HEK293 (cell line): ENCODE measurements around the gene TSPO2.
"Not testable (repeated sequence)": the region's sequence is repeated elsewhere in the genome, so short reads cannot be mapped to it uniquely, and the experiment has no call there.

Experiments used
- CTCF ChIA-PET: fragments of 350-600 bp; formaldehyde crosslinking; extraction: SDS; loops from one replicate; lab custom pipeline; 2021; ENCODE audit warnings: antibody characterized with exemption; lab: Yijun Ruan, JAX
- POLR2A ChIA-PET: fragments of 300-600 bp; formaldehyde crosslinking; extraction: SDS; loops from one replicate; lab custom pipeline; 2020; ENCODE audit warnings: antibody characterized with exemption, inconsistent platforms; lab: Yijun Ruan, JAX
- H3K27ac ChIP-seq: fragments of 200-500 bp; sonication (Bioruptor generic); 2 replicates; pipeline ENCODE4 v1.5.1; 2014; ENCODE audit warnings: low read depth, low read length, control low read depth, inconsistent platforms; ENCODE audit errors: extremely low read depth
- H3K36me3 ChIP-seq, 2 experiments: fragments of 200-500 bp in 1 of 2; sonication (Bioruptor generic) in 1 of 2; 1 replicate in 1 of 2; 2 replicates in 1 of 2; pipeline ENCODE4 v1.5.1; 2014 to 2017; ENCODE audit warnings: inconsistent platforms in 2 of 2, low read length in 2 of 2; ENCODE audit not compliant: control insufficient read depth in 2 of 2, insufficient read depth in 1 of 2
- H3K4me1 ChIP-seq: fragments of 200-500 bp; sonication (Bioruptor generic); 2 replicates; pipeline ENCODE4 v1.5.1; 2014; ENCODE audit warnings: mild to moderate bottlenecking, low read length, inconsistent platforms; ENCODE audit not compliant: control insufficient read depth, insufficient read depth
- H3K4me3 ChIP-seq: 2 replicates; pipeline ENCODE4 v1.5.1; 2011; ENCODE audit warnings: low read depth, mild to moderate bottlenecking, control low read depth, low read length, moderate library complexity
- H3K9me3 ChIP-seq: fragments of 200-500 bp; sonication (Bioruptor generic); 2 replicates; pipeline ENCODE4 v1.5.1; 2014; ENCODE audit warnings: low read depth, low read length, inconsistent platforms; ENCODE audit not compliant: control insufficient read depth, insufficient read depth
- CTCF ChIP-seq: fragments of 450-650 bp; formaldehyde crosslinking; IDR thresholded peaks from 2 replicates; pipeline ENCODE4 v1.5.1; 2016; ENCODE audit warnings: missing biosample characterization, missing genetic modification characterization
- GFI1B ChIP-seq: fragments of 450-650 bp; formaldehyde crosslinking; IDR thresholded peaks from 2 replicates; pipeline ENCODE4 v1.5.1; 2016; ENCODE audit warnings: missing biosample characterization, missing genetic modification characterization
- ZBTB17 ChIP-seq: fragments of 450-650 bp; formaldehyde crosslinking; IDR thresholded peaks from 2 replicates; pipeline ENCODE4 v1.5.1; 2016; ENCODE audit warnings: missing biosample characterization, missing genetic modification characterization
- ZEB2 ChIP-seq: fragments of 450-650 bp; formaldehyde crosslinking; IDR thresholded peaks from 2 replicates; pipeline ENCODE4 v1.5.1; 2016; ENCODE audit warnings: missing biosample characterization, missing genetic modification characterization
- ZNF121 ChIP-seq: fragments of 450-650 bp; formaldehyde crosslinking; IDR thresholded peaks from 2 replicates; pipeline ENCODE4 v1.5.1; 2016; ENCODE audit warnings: missing biosample characterization, missing genetic modification characterization
- ZNF202 ChIP-seq: fragments of 450-650 bp; formaldehyde crosslinking; IDR thresholded peaks from 2 replicates; pipeline ENCODE4 v1.5.1; 2016; ENCODE audit warnings: missing biosample characterization, missing genetic modification characterization, borderline replicate concordance
- ZNF26 ChIP-seq: fragments of 450-650 bp; formaldehyde crosslinking; IDR thresholded peaks from 2 replicates; pipeline ENCODE4 v1.5.1; 2016; ENCODE audit warnings: missing biosample characterization, missing genetic modification characterization
- ZNF449 ChIP-seq: fragments of 450-650 bp; formaldehyde crosslinking; IDR thresholded peaks from 2 replicates; pipeline ENCODE4 v1.5.1; 2017; ENCODE audit warnings: missing biosample characterization, mild to moderate bottlenecking, missing genetic modification characterization, moderate library complexity
- ZNF518A ChIP-seq: fragments of 450-650 bp; formaldehyde crosslinking; conservative IDR thresholded peaks from 2 replicates; pipeline ENCODE4 v1.5.1; 2016; ENCODE audit warnings: low read depth, missing biosample characterization, missing genetic modification characterization
- ZNF530 ChIP-seq: fragments of 450-650 bp; formaldehyde crosslinking; IDR thresholded peaks from 2 replicates; pipeline ENCODE4 v1.5.1; 2016; ENCODE audit warnings: low read depth, missing biosample characterization, missing genetic modification characterization
- ZNF654 ChIP-seq: fragments of 450-650 bp; formaldehyde crosslinking; IDR thresholded peaks from 2 replicates; pipeline ENCODE4 v1.5.1; 2016; ENCODE audit warnings: low read depth, missing biosample characterization, missing genetic modification characterization
- ZSCAN16 ChIP-seq: fragments of 450-650 bp; formaldehyde crosslinking; IDR thresholded peaks from 2 replicates; pipeline ENCODE4 v1.5.1; 2016; ENCODE audit warnings: missing biosample characterization, missing genetic modification characterization
- ZSCAN30 ChIP-seq: fragments of 450-650 bp; IDR thresholded peaks from 2 replicates; pipeline ENCODE4 v1.5.1; 2018; ENCODE audit warnings: missing biosample characterization, mild to moderate bottlenecking, missing genetic modification characterization, moderate library complexity
- TF ChIP-seq, protein P1 (sequence below): fragments of 450-650 bp; formaldehyde crosslinking; IDR thresholded peaks from 2 replicates; pipeline ENCODE4 v1.5.1; 2016; ENCODE audit warnings: missing biosample characterization, missing genetic modification characterization
- TF ChIP-seq, protein P2 (sequence below): fragments of 450-650 bp; IDR thresholded peaks from 2 replicates; pipeline ENCODE4 v1.5.1; 2018; ENCODE audit warnings: missing biosample characterization, mild to moderate bottlenecking, missing genetic modification characterization

TSPO2 gene

GRCh38 chr6:41006217-41006616 is 36.0 kb upstream of the TSPO2 start:
- POLR2A ChIA-PET, H3K9me3 ChIP-seq, H3K4me3 ChIP-seq, H3K4me1 ChIP-seq, H3K27ac ChIP-seq, H3K36me3 ChIP-seq: not testable (repeated sequence)
- TF ChIP-seq CTCF (tag by site-specific recombination), result peak; percentile 81
- peak; percentile 67 for TF ChIP-seq ZNF654 (tag by site-specific recombination)
- TF ChIP-seq ZNF121 (tag by site-specific recombination), result peak; percentile 99
- TF ChIP-seq, protein P1, sequence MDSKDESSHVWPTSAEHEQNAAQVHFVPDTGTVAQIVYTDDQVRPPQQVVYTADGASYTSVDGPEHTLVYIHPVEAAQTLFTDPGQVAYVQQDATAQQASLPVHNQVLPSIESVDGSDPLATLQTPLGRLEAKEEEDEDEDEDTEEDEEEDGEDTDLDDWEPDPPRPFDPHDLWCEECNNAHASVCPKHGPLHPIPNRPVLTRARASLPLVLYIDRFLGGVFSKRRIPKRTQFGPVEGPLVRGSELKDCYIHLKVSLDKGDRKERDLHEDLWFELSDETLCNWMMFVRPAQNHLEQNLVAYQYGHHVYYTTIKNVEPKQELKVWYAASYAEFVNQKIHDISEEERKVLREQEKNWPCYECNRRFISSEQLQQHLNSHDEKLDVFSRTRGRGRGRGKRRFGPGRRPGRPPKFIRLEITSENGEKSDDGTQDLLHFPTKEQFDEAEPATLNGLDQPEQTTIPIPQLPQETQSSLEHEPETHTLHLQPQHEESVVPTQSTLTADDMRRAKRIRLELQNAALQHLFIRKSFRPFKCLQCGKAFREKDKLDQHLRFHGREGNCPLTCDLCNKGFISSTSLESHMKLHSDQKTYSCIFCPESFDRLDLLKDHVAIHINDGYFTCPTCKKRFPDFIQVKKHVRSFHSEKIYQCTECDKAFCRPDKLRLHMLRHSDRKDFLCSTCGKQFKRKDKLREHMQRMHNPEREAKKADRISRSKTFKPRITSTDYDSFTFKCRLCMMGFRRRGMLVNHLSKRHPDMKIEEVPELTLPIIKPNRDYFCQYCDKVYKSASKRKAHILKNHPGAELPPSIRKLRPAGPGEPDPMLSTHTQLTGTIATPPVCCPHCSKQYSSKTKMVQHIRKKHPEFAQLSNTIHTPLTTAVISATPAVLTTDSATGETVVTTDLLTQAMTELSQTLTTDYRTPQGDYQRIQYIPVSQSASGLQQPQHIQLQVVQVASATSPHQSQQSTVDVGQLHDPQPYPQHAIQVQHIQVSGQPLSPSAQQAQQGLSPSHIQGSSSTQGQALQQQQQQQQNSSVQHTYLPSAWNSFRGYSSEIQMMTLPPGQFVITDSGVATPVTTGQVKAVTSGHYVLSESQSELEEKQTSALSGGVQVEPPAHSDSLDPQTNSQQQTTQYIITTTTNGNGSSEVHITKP (tag by site-specific recombination), result 0 out of 2 replicates have a peak, but pooled peaks have one; percentile 29
- peak; percentile 71 for TF ChIP-seq ZBTB17 (tag by site-specific recombination)
- 0 out of 2 replicates have a peak, but pooled peaks have one; percentile 28 for TF ChIP-seq ZEB2 (tag by site-specific recombination)
- CTCF ChIA-PET, result interaction anchor here (3.4 kb wide), 1 partner anchor 22 kb away, joined by 35 read pairs; no protein-coding TSS in a partner anchor

GRCh38 chr6:41006980-41007379 is 35.3 kb upstream of the TSPO2 start:
- POLR2A ChIA-PET, H3K9me3 ChIP-seq, H3K4me1 ChIP-seq, H3K4me3 ChIP-seq, H3K27ac ChIP-seq, H3K36me3 ChIP-seq: not testable (repeated sequence)
- CTCF ChIA-PET, result interaction anchor here (0.8 to 3.4 kb wide), 2 partner anchors 21 to 113 kb away, joined by 6 to 35 read pairs; no protein-coding TSS in a partner anchor

DNA sequence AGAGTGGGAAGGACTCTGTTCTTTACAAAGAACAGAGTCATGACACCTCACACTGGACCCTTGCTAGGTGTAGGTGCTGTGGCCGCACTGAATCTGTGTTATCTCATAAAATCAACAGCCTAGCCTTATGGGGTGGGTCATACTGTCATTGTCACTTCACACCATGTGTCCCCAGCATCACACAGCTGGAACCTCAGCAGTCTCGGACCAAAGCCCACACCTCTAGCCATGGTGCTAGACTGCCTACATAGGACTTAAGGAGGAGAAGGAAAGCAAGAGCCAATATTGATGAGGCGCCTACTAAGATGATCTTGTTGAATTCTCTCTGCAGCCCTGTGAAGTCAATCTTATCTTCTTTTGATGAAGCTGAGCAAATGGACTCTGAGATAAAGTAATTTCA is 34.3 kb upstream of the TSPO2 start:
- POLR2A ChIA-PET, result no interaction called here
- no peaks in the 10 kb centered on the region for H3K36me3 ChIP-seq
- no peak overlapping the region for H3K4me3 ChIP-seq
- no peaks in the 10 kb centered on the region for H3K4me1 ChIP-seq
- no peaks in the 10 kb centered on the region for H3K9me3 ChIP-seq
- H3K27ac ChIP-seq, result no peak overlapping the region
- CTCF ChIA-PET, result interaction anchor here (0.6 to 3.9 kb wide), 7 partner anchors 11 to 1071 kb away, joined by 3 to 35 read pairs (median 4); no protein-coding TSS in a partner anchor
- TF ChIP-seq ZNF449, result no peak
- no peak for TF ChIP-seq ZNF26
- no peak for TF ChIP-seq ZSCAN30 (tag by site-specific recombination)
- no peak for TF ChIP-seq GFI1B (tag by site-specific recombination)
- TF ChIP-seq, protein P2, sequence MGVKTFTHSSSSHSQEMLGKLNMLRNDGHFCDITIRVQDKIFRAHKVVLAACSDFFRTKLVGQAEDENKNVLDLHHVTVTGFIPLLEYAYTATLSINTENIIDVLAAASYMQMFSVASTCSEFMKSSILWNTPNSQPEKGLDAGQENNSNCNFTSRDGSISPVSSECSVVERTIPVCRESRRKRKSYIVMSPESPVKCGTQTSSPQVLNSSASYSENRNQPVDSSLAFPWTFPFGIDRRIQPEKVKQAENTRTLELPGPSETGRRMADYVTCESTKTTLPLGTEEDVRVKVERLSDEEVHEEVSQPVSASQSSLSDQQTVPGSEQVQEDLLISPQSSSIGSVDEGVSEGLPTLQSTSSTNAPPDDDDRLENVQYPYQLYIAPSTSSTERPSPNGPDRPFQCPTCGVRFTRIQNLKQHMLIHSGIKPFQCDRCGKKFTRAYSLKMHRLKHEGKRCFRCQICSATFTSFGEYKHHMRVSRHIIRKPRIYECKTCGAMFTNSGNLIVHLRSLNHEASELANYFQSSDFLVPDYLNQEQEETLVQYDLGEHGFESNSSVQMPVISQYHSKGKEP, result no peak
- TF ChIP-seq ZNF518A (tag by site-specific recombination), result no peak
- TF ChIP-seq ZNF530 (tag by site-specific recombination), result no peak
- TF ChIP-seq ZNF202 (tag by site-specific recombination), result no peak
- no peak for TF ChIP-seq ZSCAN16 (tag by site-specific recombination)
